Stimulated activated CD8-positive, alpha-beta memory T cell treated with anti-CD3 and anti-CD28 coated beads, Interleukin-7, amount 100 ng/mL, for 48 hours (primary cell): ENCODE data around the gene FGD2.

Source experiments
- DNase-seq, 2 donors: peaks; one replicate each; pipeline ENCODE4 v3.0.0-alpha.2; 2020; ENCODE audit warnings: low read depth in 1 of 2; ENCODE audit errors: extremely low read depth in 1 of 2

The FGD2 gene

GRCh38 chr6:37017606-37018197 lies 12.2 kb downstream of the FGD2 start:
- DNase-seq = no peak

- peak; percentile 72 to 88 for DNase-seq
Observed at GRCh38 chr6:37018198-37019064, 13.0 kb downstream of the FGD2 start.

GRCh38 chr6:37019065-37019450 lies 13.6 kb downstream of the FGD2 start:
- DNase-seq = no peak

- DNase-seq = no peak
Observed at GRCh38 chr6:37020381-37020780, 14.9 kb downstream of the FGD2 start.

GRCh38 chr6:37020812-37021211 lies 15.4 kb downstream of the FGD2 start:
- DNase-seq = no peak

GRCh38 chr6:37021356-37022129 lies 16.1 kb downstream of the FGD2 start:
- DNase-seq = peak in 1 of 2 donors; percentile 59

- no peak for DNase-seq
Observed at GRCh38 chr6:37022135-37022863, 16.8 kb downstream of the FGD2 start.

GRCh38 chr6:37024656-37025337 lies 19.3 kb downstream of the FGD2 start:
- DNase-seq = peak in 1 of 2 donors; percentile 68

- DNase-seq = no peak
Observed at GRCh38 chr6:37025621-37026466, 20.4 kb downstream of the FGD2 start.

GRCh38 chr6:37027036-37027720 lies 21.7 kb downstream of the FGD2 start:
- DNase-seq = no peak

- no peak for DNase-seq
Observed at GRCh38 chr6:37027811-37028469, 22.5 kb downstream of the FGD2 start.

GRCh38 chr6:37029249-37029971 lies 24.0 kb downstream of the FGD2 start:
- DNase-seq = no peak

- no peak for DNase-seq
Observed at GRCh38 chr6:37030599-37030998, 25.1 kb downstream of the FGD2 start.

GRCh38 chr6:37032239-37032638 lies 26.8 kb downstream of the FGD2 start:
- DNase-seq = no peak

GRCh38 chr6:37033255-37033654 lies 27.8 kb downstream of the FGD2 start:
- peak in 1 of 2 donors; percentile 73 for DNase-seq

GRCh38 chr6:37033819-37034795 lies 28.7 kb downstream of the FGD2 start:
- DNase-seq = no peak

GRCh38 chr6:37036146-37036545 lies 30.7 kb downstream of the FGD2 start:
- no peak for DNase-seq
